Measurements from ENCODE around the gene KIF26A.

The KIF26A gene

DNA sequence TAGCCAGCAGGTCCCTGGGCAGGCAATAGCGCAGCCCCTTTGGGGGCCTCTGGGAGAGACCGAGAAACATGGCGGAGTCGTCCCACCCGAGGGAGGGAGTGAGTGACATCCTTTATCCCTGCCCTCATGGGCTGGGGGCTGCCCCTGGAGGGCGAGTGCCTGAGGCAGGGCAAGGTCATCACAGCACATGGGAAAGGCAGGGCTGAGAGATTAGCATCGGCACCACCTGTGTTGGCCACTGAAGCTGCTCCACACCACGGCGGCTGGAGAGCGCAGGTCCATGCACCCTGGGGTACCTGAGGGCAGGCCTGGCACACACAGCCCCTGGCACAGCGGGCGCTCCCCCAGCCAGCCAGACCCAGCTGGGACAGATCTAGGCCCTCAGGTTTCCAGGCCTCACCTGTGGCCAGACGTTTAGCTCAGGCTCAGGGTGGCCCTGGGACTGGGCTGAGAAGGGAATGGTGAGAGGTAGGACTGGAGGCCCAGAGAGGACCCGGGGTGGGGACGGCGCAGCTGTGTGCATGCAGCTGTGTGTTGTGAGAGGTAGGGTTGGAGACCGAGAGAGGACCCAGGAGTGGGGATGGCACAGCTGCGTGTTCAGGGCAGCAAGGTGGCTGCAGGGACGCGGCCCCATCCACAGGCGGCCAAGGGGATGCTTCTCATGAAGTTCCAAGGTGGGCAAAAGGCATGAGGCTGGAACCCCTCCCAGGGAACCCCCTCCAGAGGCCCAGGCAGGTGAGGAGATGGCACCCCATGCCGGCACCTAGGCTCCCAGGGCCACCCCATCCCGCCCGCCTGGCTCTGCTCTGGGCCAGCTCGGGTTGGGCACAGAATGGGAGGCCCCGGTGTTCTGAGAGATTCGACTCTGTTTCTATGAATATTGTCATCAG lies 74.1 kb downstream of the KIF26A start:
- Histone ChIP-seq H3K36me3 (no peaks in the 10 kb centered on the region), H3K9ac (no peak overlapping the region), H4K20me1 (no peaks in the 10 kb centered on the region), H3K4me1 (peaks cover 23% of the 10 kb centered on the region), H3K27ac (no peak overlapping the region), H3K9me3 (no peaks in the 10 kb centered on the region), H3K4me2 (no peak overlapping the region), H3K4me3 (no peak overlapping the region), H3K27me3 (no peaks in the 10 kb centered on the region)
- no peak for TF ChIP-seq Cebpa-rat (IDR thresholded peaks at IDR 0.05)

DNA sequence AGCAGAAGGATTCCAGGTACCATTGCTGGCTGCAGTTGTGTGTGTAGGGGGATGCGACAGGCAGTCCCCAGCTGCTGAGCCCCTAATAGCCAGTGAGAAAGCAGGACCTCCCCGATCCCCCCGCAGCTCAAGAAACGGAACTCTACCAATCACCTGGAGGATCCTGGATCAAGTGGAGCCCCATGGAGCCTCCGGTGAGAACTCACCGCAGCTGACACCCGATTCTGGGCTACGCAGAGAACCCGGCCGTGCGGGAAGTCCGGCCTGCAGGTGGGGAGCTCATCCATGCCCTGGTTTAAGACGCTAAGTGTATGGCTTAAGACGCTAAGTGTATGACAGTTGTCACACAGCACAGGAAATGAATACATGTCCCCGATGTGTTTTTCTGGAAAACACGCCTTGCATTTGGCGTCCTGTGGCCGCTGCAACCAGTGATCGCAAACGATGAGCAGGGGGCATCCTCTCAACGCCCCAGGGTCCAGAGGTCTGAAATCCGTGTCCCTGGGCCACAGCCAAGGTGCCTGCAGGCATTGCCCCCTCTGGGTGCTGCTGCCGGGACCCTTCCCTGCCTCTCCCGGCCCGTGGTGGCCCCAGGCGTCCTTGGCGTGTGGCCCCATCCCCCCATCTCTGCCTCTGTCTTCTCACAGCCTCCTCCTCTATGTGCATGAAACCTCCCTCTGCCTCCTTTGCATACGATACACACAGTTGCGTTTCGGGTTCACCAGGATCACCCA lies 75.1 kb downstream of the KIF26A start:
- no peaks in the 10 kb centered on the region for H3K36me3 ChIP-seq
- H3K27me3 ChIP-seq, result peaks cover 2% of the 10 kb centered on the region; the same call in 1 of the 2 replicates
- no peak overlapping the region for H3K9ac ChIP-seq
- H3K4me3 ChIP-seq, result no peak overlapping the region
- H4K20me1 ChIP-seq, result no peaks in the 10 kb centered on the region
- TF ChIP-seq Cebpa-rat (IDR thresholded peaks at IDR 0.05), result no peak
- H3K4me1 ChIP-seq, result peaks cover 33% of the 10 kb centered on the region
- no peak overlapping the region for H3K27ac ChIP-seq
- no peak overlapping the region for H3K4me2 ChIP-seq
- H3K9me3 ChIP-seq, result no peaks in the 10 kb centered on the region

DNA sequence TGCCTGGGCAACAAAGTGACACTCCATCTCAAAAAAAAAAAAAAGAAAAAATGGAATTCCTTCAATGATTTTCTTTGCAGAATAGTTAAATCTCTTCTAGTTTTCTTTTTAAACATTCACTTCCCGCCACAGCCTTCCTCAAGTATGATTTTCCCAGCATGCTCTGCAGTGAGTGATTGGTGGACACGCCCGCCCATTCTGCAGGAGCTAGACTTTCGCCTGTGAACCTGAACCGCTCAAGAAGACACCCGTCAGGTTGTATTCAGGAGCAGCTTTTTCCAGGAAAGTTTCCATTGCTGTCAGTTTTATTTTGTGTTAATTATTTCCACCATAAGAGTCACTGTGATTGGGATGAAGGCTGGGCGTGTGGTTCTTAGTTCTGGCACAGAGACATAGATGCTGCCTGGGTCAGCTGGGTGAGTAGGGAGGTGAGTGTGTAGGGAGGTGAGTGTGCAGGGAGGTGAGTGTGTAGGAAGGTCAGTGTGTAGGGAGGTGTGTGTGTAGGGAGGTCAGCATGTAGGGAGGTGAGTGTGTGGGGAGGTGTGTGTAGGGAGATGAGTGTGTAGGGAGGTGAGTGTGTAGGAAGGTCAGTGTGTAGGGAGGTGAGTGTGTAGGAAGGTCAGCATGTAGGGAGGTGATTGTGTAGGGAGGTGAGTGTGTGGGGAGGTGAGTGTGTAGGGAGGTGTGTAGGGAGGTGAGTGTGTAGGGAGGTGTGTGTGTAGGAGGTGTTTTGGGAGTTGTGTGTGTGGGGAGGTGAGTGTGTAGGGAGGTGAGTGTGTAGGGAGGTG lies 76.2 kb downstream of the KIF26A start:
- H3K9me3 ChIP-seq, result no peaks in the 10 kb centered on the region
- no peak for TF ChIP-seq Cebpa-rat (IDR thresholded peaks at IDR 0.05)

DNA sequence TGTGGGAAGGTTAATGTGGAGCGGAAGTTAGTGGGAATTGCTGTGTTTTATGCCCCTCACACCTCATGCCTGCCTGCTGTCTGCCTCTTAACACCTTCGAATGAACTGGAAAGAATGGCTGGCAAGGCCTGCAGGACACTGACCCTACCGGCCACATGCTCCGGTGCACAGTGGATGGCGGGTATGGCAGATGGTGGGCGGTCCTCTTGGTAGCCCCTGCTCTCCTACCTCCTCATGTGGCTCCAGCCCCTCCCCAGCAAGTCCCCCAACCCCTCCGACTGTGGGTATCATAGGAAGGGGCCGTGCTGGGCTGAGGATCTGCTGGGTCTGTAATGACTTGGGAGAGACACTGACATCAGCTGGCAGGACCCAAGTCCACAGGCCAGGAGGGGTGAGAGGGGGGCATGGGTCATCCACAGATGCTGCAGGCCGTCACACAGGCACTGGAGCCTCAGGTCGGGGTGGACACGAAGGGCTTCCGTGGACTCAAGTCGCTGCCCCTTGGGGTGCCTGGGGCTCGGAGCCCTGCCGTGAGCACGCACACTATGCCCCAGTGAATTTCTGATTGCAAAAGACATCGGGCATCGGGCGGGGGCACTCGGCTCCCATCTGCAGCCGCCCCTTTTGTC lies 77.4 kb downstream of the KIF26A start:
- Histone ChIP-seq H4K20me1 (no peaks in the 10 kb centered on the region), H3K27ac (no peak overlapping the region), H3K9ac (no peak overlapping the region), H3K4me2 (no peak overlapping the region), H3K36me3 (no peaks in the 10 kb centered on the region), H3K9me3 (no peaks in the 10 kb centered on the region), H3K4me3 (no peak overlapping the region), H3K4me1 (peaks cover 32% of the 10 kb centered on the region), H3K27me3 (peaks cover 20% of the 10 kb centered on the region)
- no peak for TF ChIP-seq Cebpa-rat (IDR thresholded peaks at IDR 0.05)

More for the DNA sequence above, 76.2 kb downstream of the KIF26A start:
- H3K9ac ChIP-seq, result no peak overlapping the region
- H3K4me3 ChIP-seq, result no peak overlapping the region
- H3K27me3 ChIP-seq, result peaks cover 8% of the 10 kb centered on the region
- no peaks in the 10 kb centered on the region for H4K20me1 ChIP-seq
- peaks cover 39% of the 10 kb centered on the region for H3K4me1 ChIP-seq
- no peak overlapping the region for H3K4me2 ChIP-seq
- no peak overlapping the region for H3K27ac ChIP-seq
- no peaks in the 10 kb centered on the region for H3K36me3 ChIP-seq

DNA sequence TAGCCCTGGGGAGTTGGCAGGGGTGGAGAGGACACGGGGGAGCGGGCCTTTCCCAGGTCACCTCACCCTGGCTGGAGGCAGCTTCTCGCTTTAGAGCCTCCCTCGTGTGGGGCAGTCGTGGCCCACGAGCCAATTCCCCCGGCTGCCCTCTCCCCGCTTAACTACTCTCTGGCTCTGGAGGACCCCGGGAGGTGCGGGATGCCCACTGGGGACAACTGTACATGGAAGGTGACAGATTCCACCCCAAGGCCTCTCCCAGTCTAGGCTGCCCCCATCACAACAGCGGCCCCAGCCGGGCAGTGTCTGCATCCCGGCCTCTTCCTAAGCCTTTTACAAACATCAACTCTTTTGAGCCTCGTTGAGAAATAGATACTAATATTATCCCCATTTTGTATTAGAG lies 78.1 kb downstream of the KIF26A start:
- Histone ChIP-seq H3K27ac (no peak overlapping the region), H4K20me1 (no peaks in the 10 kb centered on the region), H3K9me3 (no peaks in the 10 kb centered on the region), H3K27me3 (peaks cover 27% of the 10 kb centered on the region), H3K4me1 (peaks cover 32% of the 10 kb centered on the region), H3K4me3 (no peak overlapping the region), H3K36me3 (no peaks in the 10 kb centered on the region), H3K9ac (no peak overlapping the region), H3K4me2 (no peak overlapping the region)
- no peak for TF ChIP-seq Cebpa-rat (IDR thresholded peaks at IDR 0.05)

DNA sequence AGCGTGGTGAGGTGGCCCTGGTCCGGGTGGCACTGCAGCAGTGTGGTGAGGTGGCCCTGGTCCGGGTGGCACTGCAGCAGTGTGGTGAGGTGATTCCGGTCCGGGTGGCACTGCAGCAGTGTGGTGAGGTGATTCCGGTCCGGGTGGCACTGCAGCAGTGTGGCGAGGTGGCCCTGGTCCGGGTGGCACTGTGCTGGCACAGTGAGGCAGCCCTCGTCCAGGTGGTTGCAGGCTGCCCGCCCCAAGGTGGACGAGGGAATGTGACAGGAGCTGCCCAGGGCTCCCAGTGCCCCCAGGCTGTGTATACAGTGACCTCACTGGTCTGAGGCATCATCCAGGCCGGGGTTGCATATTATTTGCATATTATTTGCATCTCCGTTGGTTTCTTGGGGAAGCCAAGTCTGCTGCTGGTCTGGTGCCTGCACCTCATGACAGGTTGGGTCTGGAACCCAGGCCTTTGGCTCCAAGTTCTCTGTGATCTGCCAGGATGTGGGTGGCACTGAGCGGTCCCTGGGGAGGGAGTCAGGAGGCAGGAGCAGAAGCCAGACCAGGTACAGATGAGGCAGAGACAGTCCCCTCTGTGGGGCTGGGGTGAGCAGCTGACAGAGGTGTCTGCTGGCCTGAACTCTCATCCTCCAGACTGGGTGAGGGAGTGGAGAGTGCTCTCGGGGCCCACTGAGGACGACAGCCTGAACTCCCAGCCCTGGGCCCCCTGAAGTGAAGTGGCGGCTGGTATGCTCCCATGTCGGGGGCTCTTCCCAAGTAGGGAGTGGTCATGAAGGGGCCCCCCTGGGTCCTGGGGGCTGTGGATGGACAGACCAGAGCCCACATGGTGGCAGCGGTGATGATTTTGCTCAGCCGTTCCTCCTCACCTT lies 79.3 kb downstream of the KIF26A start:
- no peak for TF ChIP-seq Cebpa-rat (IDR thresholded peaks at IDR 0.05)
- Histone ChIP-seq H3K27me3 (peaks cover 28% of the 10 kb centered on the region), H3K4me1 (peaks cover 41% of the 10 kb centered on the region), H3K36me3 (no peaks in the 10 kb centered on the region), H3K27ac (no peak overlapping the region), H3K4me3 (no peak overlapping the region), H4K20me1 (no peaks in the 10 kb centered on the region), H3K9ac (no peak overlapping the region), H3K4me2 (peak overlapping the region; percentile 21; the same call in 1 of the 2 replicates), H3K9me3 (no peaks in the 10 kb centered on the region)

DNA sequence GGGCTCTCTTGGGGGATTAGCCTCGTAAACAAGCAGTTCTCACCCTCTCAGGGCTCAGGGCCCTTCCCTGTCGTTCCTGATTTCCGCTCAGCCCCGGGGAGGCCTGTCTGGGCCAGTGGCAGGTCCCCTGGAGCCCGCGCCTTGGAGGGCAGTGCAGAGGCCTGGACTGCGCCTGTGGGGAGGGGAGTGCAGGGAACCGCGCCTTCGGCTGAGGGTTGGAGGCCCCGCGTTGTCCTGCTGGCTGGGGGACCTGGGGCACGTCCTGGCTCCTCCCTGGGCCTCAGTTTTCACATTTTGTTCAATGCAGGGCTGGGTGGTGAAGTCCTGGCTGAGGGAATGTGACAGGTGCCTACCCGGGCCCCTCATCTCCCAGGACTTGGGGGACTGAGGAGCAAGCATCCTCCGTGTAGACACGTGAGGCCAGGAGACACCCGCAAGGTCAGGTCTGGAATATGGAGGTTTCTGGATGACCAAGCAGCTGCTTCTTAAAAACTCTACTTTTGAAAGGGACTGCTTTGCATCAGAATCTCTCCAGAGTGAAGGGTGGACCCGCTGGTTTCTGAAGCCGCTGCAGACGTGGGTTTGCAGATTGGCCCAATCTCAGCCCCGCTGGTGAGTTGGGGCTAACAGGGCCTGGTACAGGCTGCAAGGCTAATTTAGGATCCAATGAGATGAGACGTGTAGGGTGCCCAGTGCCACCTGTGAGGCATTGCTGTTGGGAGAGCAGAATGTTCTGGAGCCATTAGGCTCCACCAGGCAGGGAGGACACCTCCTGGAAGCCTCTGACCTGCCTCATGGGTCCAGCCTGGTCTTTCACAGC lies 80.2 kb downstream of the KIF26A start:
- TF ChIP-seq Cebpa-rat (IDR thresholded peaks at IDR 0.05), result no peak
- Histone ChIP-seq H3K4me3 (no peak overlapping the region), H3K4me2 (no peak overlapping the region), H3K4me1 (peaks cover 49% of the 10 kb centered on the region), H3K27ac (no peak overlapping the region), H3K9me3 (no peaks in the 10 kb centered on the region), H3K9ac (no peak overlapping the region), H3K36me3 (no peaks in the 10 kb centered on the region), H3K27me3 (peaks cover 28% of the 10 kb centered on the region), H4K20me1 (0 out of 2 replicates have a peak, but pooled peaks cover 2% of the 10 kb centered on the region)

DNA sequence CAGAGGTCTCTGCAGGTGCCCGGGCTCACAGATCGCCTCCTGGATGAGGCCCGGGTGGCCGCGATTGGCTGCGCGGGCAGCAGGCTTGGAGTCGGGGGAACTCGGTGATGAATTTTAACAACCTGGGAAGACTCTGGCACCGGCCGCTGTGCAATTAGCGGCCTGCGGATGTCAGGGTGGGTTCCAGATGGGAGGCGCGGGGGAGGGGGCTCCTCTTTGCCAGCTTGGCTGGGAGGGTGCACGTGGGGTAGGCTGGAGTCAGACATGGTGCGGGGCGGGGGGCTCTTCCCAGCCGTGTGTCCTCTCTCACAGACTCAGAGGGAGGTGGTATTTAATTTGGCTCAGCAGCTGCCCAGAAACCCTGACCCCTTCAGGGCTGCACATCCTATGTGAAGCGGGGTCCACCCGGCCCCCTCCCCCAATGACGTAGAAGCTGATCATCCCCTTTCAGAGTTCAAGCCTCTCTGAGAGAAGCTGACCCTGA lies 81.4 kb downstream of the KIF26A start:
- Histone ChIP-seq H4K20me1 (peaks cover 14% of the 10 kb centered on the region; the same call in 1 of the 2 replicates), H3K4me1 (peaks cover 61% of the 10 kb centered on the region), H3K4me3 (no peak overlapping the region), H3K4me2 (no peak overlapping the region), H3K9ac (no peak overlapping the region), H3K9me3 (no peaks in the 10 kb centered on the region), H3K27me3 (peaks cover 28% of the 10 kb centered on the region), H3K36me3 (no peaks in the 10 kb centered on the region), H3K27ac (no peak overlapping the region)
- TF ChIP-seq Cebpa-rat (IDR thresholded peaks at IDR 0.05), result no peak
